ENCODE results near the gene TIPARP. TPM values are rescaled to one million over a fixed set of nuclear protein-coding genes. Genes with fewer than 3 reads are reported as not detected.

TIPARP gene, protein sequence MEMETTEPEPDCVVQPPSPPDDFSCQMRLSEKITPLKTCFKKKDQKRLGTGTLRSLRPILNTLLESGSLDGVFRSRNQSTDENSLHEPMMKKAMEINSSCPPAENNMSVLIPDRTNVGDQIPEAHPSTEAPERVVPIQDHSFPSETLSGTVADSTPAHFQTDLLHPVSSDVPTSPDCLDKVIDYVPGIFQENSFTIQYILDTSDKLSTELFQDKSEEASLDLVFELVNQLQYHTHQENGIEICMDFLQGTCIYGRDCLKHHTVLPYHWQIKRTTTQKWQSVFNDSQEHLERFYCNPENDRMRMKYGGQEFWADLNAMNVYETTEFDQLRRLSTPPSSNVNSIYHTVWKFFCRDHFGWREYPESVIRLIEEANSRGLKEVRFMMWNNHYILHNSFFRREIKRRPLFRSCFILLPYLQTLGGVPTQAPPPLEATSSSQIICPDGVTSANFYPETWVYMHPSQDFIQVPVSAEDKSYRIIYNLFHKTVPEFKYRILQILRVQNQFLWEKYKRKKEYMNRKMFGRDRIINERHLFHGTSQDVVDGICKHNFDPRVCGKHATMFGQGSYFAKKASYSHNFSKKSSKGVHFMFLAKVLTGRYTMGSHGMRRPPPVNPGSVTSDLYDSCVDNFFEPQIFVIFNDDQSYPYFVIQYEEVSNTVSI
- total RNA-seq: 25.7 TPM

DNA sequence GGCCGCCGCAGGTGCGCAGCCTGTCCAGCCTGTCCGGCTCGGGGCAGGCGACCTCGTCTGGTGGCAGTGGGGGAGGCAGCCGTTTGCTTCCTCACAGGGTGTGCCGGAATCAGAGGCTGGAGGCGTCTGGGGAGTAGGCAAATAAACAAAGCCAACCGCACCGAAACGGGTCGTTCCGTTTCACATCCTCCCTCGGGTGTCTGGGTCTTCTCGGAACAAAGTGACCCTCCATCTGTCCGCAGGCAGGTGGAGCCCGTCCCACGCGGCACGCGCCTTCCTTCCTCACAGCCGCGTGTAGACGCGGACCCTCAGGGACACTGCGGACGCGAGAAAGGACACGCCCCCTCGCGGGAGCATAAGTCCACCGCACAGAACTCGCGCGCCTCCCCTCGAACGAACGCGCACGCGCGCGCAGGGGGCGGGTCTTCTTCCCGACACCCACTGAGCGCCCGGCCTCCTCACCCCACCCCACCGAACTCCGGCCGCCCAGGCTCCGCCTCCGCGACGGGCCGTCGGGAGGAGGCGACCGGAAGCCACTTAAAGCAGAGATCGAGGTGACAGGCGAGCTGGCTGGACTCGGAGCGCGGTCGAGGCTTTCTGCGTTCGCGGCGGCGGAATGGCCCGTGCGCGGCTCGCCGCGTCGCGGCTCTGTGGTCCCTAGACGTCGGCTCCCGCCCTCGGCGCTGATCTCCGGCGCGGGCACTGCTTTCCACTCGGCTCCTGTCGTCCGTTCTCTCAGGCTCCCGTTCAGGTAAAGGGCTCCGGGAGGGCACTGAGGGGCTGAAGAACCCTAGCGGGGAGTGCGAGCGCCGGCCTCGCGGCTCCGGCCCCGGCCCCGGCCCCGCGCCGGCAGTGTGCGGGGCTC lies at the start of gene TIPARP:
TSS of gene TIPARP (plus strand) at position 545 of the 865 bp plus-strand sequence. CDS start 3,108 bp downstream, outside the sequence.
- ATAC-seq: peak; percentile 98
- peak; percentile 100 for DNase-seq (ENCODE audit: low spot score)
- intact Hi-C loops (cut with DNase I): loop anchor here (10.0 kb wide), 3 partner anchors 139 to 461 kb away; no protein-coding TSS in a partner anchor

DNA sequence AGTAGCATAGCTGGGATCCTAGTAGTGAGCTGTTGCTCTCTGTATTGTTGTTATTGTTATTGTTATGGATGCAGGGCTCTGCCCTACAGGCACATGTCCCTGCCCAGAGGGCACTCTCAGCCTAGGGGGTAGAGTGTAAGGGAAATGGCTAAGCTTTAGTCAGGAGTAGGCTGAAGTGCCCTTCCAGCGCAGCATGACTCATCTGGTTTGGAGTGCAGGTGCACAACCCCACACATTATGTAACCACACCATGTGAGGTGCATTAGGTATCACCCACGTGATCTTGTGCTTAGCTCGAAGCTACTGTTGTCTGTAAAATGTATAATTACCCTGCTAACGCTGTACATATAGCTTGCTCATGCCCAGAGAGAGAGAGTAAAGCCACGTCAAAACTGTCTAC lies 48.3 kb upstream of the TIPARP start:
- DNase-seq (ENCODE audit: low spot score): no peak
- intact Hi-C loops (cut with DNase I): no loop called here
- ATAC-seq: no peak

GRCh38 chr3:156627946-156628569 lies 46.3 kb upstream of the TIPARP start:
- intact Hi-C loops (cut with DNase I): no loop called here
- no peak for ATAC-seq

DNA sequence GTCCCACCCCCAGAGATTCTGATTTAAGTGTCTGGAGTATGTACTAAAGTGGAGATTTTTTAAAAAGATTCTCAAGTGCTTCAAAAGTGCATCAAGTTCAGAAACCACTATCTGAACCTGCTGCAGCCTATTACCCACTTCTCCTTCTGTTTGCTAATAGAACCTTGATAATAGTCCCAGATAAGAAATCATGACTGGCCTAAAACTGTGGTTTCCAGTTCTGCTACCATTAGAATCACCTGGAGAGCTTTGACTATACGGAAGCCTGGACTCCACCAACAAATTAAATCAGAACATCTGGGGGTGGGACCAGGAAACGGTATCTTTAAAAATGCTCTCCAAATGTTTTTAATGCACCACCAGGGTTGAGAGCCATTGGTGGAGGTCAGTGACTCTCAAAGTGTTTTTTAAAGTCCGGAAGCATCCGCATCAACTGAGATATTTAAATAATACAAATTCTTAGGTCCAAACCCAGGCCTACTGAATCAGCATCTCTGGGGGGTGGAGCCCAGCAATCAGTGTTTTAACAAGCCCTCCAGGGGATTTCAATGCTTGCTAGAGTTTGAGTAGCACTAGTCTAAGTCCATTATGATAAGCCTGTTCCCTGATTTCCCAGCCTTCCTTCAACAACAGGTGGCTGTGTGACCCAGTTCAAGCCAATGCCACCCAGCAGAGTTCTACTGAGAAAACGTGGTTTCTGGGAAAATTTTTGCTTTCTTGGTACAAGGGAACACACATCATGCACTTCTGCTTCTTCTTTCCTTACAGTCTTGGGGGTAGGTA lies 45.4 kb upstream of the TIPARP start:
- intact Hi-C loops (cut with DNase I): no loop called here
- ATAC-seq: no peak

More at GRCh38 chr3:156627946-156628569, 46.3 kb upstream of the TIPARP start:
- no peak for DNase-seq (ENCODE audit: low spot score)

GRCh38 chr3:156630081-156630772 lies 44.2 kb upstream of the TIPARP start:
- DNase-seq (ENCODE audit: low spot score) (no peak), ATAC-seq (no peak)
- intact Hi-C loops (cut with DNase I): no loop called here

More for the DNA sequence above, 45.4 kb upstream of the TIPARP start:
- DNase-seq (ENCODE audit: low spot score): no peak

- intact Hi-C loops (cut with DNase I): no loop called here
- DNase-seq (ENCODE audit: low spot score) (no peak), ATAC-seq (no peak)
Measured at GRCh38 chr3:156630773-156631093, 43.7 kb upstream of the TIPARP start.

DNA sequence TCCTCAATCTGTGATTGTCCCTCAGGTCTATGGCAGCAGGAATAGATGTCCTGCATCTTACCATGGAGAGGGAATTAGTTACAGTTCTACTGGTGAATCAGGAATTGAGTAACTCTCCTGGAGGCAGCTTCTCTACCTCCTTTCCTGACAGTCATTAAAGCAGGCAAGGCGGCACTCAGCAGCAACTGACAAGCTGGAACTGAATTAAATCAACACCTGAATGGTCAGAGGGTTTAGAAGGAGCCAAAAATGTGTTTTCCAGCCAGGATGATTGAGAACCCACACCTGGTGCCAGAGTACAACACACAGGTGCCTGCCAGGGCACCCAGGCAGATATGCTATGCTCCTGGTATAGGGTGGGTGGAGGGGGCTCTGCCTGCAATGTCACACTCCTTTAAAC lies 43.1 kb upstream of the TIPARP start:
- DNase-seq (ENCODE audit: low spot score): no peak
- intact Hi-C loops (cut with DNase I): no loop called here
- ATAC-seq: no peak

GRCh38 chr3:156632601-156633000 lies 41.8 kb upstream of the TIPARP start:
- DNase-seq (ENCODE audit: low spot score) (no peak), ATAC-seq (no peak)
- intact Hi-C loops (cut with DNase I): no loop called here

GRCh38 chr3:156633335-156633734 lies 41.1 kb upstream of the TIPARP start:
- DNase-seq (ENCODE audit: low spot score) (no peak), ATAC-seq (peak; percentile 78)
- intact Hi-C loops (cut with DNase I): no loop called here

DNA sequence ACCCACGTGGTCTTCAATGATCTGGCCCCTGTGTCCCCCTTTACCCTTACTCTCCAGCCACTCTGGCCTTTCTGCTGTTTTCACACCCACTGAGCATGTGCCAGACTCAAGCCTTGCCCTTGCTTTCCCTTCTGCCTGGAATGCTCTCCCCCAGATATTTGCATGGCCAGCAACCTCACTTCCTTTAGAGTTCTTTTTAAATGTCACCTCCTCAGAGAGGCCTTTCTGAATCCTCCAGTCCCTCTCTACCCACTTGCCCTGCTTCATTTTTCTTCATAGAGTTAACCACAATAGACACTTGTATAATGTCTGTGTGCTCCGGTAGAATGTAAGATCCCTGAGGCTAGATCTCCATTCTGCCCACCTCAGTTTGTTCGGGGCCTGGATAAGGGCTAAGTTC lies 39.4 kb upstream of the TIPARP start:
- intact Hi-C loops (cut with DNase I): no loop called here
- no peak for ATAC-seq
- DNase-seq (ENCODE audit: low spot score): no peak

- no peak for DNase-seq (ENCODE audit: low spot score)
- no peak for ATAC-seq
- intact Hi-C loops (cut with DNase I): no loop called here
Measured at GRCh38 chr3:156635973-156636372, 38.4 kb upstream of the TIPARP start.

DNA sequence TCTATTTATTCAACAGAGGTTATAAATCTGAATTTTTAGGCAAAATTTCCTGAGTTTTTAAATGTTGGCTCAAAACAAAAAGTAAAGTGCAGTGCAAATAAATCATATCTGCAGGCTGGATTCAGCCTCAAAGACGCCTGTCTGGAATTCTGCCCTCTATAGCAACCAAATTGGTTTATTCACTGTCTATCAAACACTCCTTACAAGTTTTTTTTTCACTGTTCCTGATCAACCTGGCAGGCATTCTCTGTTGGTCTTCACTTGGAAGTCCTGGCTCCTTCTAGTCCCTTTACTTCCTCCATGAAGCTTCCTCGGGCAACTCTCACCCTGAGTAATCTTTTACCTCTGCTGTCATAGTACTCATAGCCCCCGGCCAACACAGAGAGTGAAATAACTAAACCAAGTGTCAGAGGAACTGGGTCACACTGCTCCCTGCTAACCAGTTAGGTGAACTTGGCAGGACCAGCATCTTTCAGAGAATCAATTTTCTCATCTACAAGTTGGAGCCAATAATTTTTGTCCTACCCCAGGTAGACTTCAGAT lies 36.8 kb upstream of the TIPARP start:
- ATAC-seq (no peak), DNase-seq (ENCODE audit: low spot score) (no peak)
- intact Hi-C loops (cut with DNase I): no loop called here

GRCh38 chr3:156638271-156638670 lies 36.1 kb upstream of the TIPARP start:
- intact Hi-C loops (cut with DNase I): no loop called here
- DNase-seq (ENCODE audit: low spot score) (no peak), ATAC-seq (no peak)

- ATAC-seq (no peak), DNase-seq (ENCODE audit: low spot score) (no peak)
- intact Hi-C loops (cut with DNase I): no loop called here
Measured at GRCh38 chr3:156639414-156640023, 34.9 kb upstream of the TIPARP start.

GRCh38 chr3:156641618-156641975 lies 32.8 kb upstream of the TIPARP start:
- ATAC-seq: no peak
- intact Hi-C loops (cut with DNase I): no loop called here
- no peak for DNase-seq (ENCODE audit: low spot score)

GRCh38 chr3:156642750-156643728 lies 31.4 kb upstream of the TIPARP start:
- ATAC-seq (peak; percentile 38), DNase-seq (ENCODE audit: low spot score) (no peak)
- intact Hi-C loops (cut with DNase I): no loop called here
